Neural progenitor cell (in vitro differentiated cells): Measurements from ENCODE around the gene CARD8.

ENCODE experiments used
- CTCF ChIP-seq: fragments of 200-600 bp; sonication (generic); IDR thresholded peaks from 2 replicates; pipeline ENCODE4 v1.5.1; 2017; ENCODE audit warnings: antibody characterized with exemption, mild to moderate bottlenecking
- EZH2phosphoT487 ChIP-seq: fragments of 200-600 bp; sonication (generic); IDR thresholded peaks from 2 replicates; pipeline ENCODE4 v1.6.1; 2017; ENCODE audit warnings: antibody characterized with exemption

DNA sequence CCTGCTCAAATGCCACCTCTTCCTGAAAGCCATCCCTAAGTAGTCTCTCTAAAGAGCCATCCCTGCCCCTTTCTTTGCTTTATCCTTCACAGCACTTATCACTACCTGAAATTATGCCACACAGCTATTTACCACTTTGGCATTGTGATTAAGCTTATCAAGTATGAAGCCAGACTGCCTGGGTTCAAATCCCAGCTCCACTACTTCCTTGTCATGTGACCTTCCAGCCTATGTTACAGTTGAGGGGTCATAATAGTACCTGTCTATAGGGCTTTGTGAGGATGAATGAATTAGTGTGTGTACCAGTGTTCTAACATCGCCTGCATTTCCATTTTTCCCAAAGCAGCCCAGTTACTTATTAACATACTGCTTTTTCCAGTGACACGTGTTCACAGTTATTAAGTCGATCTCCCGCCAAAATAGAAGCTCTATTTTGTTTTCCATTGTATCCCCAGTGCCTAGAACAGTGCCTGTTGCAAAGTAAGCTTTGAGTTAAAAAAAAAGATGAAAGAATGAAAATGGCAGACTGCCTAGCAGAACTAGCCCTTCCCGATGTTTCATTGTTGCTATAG, 52.4 kb downstream of the CARD8 start:
- no peak for TF ChIP-seq CTCF
- no peak for TF ChIP-seq EZH2phosphoT487
